T-helper 2 cell (primary cell): ENCODE data around the gene IPO7.
"Not testable (repeated sequence)": the region's sequence is repeated elsewhere in the genome, so short reads cannot be mapped to it uniquely, and the experiment has no call there.

Experiments used
- DNase-seq, 5 experiments: peaks; one replicate each; pipeline versions ENCODE4 v3.0.0 to v3.0.0-alpha.2; 2012 to 2022

IPO7 gene

GRCh38 chr11:9399466-9399865, 15.0 kb downstream of the IPO7 start:
- DNase-seq: no peak

- not testable (repeated sequence) for DNase-seq
Observed at GRCh38 chr11:9401884-9402283, 17.4 kb downstream of the IPO7 start.

GRCh38 chr11:9428706-9429105, 44.3 kb downstream of the IPO7 start:
- no peak for DNase-seq

- DNase-seq: no peak
Observed at GRCh38 chr11:9438611-9439010, 54.2 kb downstream of the IPO7 start.

GRCh38 chr11:9446230-9446629, 61.8 kb downstream of the IPO7 start:
- peak in 1 of 5 experiments; percentile 62 for DNase-seq

- no peak for DNase-seq
Observed at GRCh38 chr11:9448576-9449352, 64.3 kb downstream of the IPO7 start.

GRCh38 chr11:9452023-9452422, 67.6 kb downstream of the IPO7 start:
- DNase-seq: not testable (repeated sequence)

- DNase-seq: no peak
Observed at GRCh38 chr11:9455722-9456121, 71.3 kb downstream of the IPO7 start.

- peak in 3 of 5 experiments; percentile 10 to 65 (median 15) for DNase-seq
Observed at GRCh38 chr11:9459667-9460321, 75.3 kb downstream of the IPO7 start.

- DNase-seq: peak; percentile 97 to 100 (median 100)
Observed at GRCh38 chr11:9460322-9461062, 76.0 kb downstream of the IPO7 start, which contains the start of gene ZNF143. Gene ZNF143, plus strand, starts transcription at chr11:9461012. Its CDS starts 10,297 bp downstream, at chr11:9471309.

GRCh38 chr11:9461063-9461759, 76.8 kb downstream of the IPO7 start:
- peak; percentile 49 to 91 (median 73) for DNase-seq

- peak in 2 of 5 experiments; percentile 22 to 78 for DNase-seq
Observed at GRCh38 chr11:9461760-9462134, 77.3 kb downstream of the IPO7 start.

GRCh38 chr11:9462172-9462799, 77.8 kb downstream of the IPO7 start:
- DNase-seq: no peak

- DNase-seq: peak in 1 of 5 experiments; percentile 24
Observed at GRCh38 chr11:9462806-9463537, 78.5 kb downstream of the IPO7 start.

GRCh38 chr11:9470765-9471164, 86.3 kb downstream of the IPO7 start:
- DNase-seq: no peak

- DNase-seq: no peak
Observed at GRCh38 chr11:9473408-9473807, 89.0 kb downstream of the IPO7 start.

GRCh38 chr11:9479899-9480298, 95.4 kb downstream of the IPO7 start:
- DNase-seq: no peak

- DNase-seq: no peak
Observed at GRCh38 chr11:9489080-9489765, 104.8 kb downstream of the IPO7 start.

- no peak for DNase-seq
Observed at GRCh38 chr11:9490376-9490775, 105.9 kb downstream of the IPO7 start.

GRCh38 chr11:9493492-9493891, 109.0 kb downstream of the IPO7 start:
- DNase-seq: no peak

- no peak for DNase-seq
Observed at GRCh38 chr11:9494316-9494715, 109.9 kb downstream of the IPO7 start.
